NCI-H128 (cell line): ENCODE results near the gene AP3D1.
"Not testable (repeated sequence)": the region's sequence is repeated elsewhere in the genome, so short reads cannot be mapped to it uniquely, and the experiment has no call there.

Experiments
- DNase-seq: peaks from one replicate; lab custom pipeline; 2025; ENCODE audit not compliant: unreplicated experiment; lab: John Stamatoyannopoulos, UW

The AP3D1 gene

GRCh38 chr19:2157452-2157851, 6.1 kb upstream of the AP3D1 start:
- no peak for DNase-seq

DNA sequence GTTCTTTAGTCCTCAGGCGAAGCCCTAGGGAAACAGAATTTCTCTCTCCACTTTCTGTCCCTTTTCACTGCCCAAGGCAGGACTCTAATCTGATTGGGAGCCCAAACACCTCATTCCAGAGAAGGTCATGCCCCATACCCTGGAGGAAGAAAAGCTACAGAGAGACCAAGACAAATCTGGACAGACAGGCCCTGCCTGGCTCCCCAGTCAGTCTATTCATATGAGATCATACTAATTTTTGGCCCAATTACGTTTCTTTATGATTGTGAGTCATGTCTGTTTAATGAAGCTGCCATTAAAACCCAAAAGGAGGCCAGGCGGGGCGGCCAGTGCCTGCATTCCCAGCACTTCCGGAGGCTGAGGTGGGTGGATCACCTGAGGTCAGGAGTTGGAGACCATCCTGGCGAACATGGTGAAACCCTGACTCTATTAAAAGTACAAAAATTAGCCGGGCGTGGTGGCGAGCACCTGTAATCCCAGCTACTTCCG, 3.3 kb upstream of the AP3D1 start:
- no peak for DNase-seq

DNA sequence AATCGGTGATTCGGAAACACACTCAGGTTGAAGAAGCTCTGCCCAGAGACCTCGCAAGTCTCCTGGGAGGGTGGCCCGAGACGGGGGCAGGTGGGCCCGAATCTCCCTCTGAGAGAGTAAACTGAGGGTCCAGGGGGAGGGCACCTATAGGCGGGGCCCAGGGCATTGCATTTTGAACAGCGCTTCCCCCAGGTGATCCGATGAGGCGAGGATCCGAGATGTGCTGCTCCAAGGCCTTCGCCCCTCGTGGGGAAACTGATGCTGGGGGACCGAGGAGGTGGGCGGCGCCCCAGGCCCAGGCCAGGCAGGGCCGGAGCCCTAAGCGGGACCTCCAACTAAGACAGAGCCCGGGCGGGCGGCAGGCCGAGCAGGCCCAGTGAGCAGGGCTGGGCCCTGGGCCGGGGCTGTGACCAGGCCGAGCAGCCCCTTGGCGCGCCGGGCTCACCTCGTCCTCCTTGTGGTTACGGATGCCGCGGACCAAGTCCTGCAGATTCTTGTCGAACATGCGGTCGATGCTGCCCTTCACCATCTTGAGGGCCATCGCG, 500 bp downstream of the AP3D1 start:
- no peak for DNase-seq

- DNase-seq, result no peak
These were observed 1.2 kb downstream of the AP3D1 start for GRCh38 chr19:2149980-2150793.

DNA sequence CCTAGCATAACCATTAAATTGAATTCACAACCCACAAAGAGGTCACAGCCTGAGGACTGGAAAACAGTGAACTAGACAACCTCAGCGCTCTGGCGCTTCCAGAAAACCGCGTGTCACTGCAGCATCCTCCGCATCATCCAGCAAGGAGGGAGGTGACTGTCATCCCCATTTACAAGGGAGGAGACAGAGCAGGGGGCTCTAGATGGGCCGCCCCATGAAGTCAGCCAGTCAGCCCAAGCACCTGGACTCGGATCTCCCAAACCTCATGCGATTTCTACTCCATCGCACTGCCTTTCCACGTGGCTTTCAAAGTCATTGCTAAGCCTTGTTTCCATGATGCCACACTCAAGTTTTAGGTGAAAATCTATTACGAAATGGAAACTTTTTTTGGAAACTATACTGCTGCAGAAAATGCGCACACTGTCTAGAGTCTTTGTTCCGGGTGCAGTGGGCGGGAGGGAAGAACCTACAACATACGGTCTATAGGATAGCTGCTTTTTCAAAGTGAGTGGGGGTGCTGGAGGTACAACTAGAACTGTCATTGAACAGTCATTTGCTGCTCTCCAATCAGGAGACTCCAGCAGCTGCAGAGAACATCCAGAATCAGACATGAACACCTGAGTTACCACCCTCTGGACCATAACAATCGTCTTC, 2.8 kb downstream of the AP3D1 start:
- no peak for DNase-seq

GRCh38 chr19:2145831-2146241, 5.5 kb downstream of the AP3D1 start:
- no peak for DNase-seq

DNA sequence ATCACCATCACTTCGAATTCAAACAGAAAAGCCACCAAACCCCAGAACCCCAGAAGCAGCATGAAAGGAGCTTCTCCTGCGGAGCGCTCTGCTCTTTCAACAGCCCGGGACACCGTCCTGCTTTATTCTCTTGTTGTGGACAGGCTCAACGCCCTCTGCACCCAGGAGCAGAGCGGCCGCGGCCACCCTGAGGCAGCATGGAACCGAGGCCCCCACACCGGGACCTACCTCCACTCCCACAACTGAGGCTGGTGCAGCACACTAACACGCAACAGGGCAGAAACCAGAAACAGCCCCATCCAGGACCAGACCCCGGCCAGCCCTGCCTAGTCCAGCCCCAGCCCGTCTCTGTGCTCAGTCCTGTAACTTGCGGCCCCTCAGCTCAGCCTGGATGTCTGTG, 7.2 kb downstream of the AP3D1 start:
- DNase-seq, result no peak

- DNase-seq, result no peak
These were observed 9.1 kb downstream of the AP3D1 start for GRCh38 chr19:2142173-2142829.

DNA sequence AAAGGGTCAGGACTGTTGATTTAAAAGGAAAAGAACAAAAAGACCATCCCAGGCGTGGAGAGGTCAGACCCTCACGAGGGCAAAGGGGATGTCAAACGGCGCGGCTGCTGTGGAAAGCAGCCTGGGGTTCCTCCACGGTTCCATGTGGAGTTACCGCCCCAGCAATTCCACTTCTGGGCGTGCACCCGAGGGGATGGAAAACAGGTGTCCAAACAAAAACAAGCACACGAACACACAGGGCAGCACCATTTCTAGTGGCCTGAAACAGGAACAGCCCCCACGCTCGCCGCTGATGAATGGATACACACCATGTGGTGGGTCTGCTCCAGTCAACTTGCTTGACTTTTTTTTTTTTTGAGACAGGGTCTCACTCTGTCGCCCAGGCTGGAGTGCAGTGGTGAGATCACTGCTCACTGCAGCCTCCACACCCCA, 11.2 kb downstream of the AP3D1 start:
- peak; percentile 16 for DNase-seq

DNA sequence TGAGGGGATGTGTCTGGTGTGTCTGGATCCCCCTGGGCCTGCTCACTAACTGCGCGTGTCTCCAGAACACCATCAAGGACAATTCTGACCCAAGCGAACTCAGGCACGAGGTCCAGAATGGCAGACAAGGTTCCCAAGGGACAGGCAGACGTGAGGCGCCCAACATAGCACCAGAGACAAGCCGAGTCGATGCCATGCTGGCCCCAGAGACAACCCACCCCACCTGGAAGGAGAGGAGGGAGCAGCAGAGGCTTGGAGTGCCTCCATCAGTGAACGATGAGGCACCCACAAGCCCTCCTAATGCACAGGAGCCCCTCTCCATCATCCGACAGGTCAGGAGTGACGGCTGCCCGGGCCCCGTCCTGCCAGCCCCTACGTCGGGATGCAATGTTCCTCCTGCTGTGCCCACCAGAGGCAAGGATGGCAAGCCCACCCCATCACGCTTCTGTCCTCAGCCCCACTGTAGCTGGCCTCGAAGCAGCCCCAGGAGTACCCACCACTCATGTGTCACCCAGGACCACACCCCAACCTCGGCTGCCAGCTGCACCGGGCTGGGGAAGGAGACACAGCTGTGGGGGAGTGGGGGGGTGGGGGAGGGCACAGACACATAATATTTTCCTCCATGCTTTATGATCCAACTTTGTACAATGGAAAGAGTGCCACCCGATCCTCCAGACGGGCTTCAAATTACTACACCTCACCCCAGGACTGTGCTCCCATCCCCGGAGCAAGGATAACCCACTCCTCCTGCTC, 11.8 kb downstream of the AP3D1 start:
- DNase-seq, result no peak

- DNase-seq, result no peak
These were observed 13.2 kb downstream of the AP3D1 start for GRCh38 chr19:2138061-2138728.

DNA sequence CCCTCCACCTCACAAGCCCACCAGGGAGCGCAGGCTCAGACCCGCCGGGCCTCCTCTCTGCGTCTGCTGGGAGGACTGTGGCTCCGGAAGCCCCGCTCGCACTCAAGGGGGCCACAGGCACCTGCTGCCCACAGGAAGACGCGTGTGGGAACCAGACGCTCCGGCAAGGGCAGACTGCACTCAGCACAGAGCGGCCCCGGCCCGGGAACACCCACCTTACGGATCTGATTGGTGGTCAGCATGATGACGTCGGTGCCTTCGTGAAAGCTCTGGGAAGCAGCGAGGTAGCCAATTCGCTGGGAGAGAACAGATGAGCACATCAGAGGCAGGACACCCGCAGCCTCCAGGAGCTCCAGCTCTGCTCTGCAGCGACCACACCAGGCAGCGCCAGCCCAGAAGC, 14.6 kb downstream of the AP3D1 start:
- DNase-seq, result no peak

GRCh38 chr19:2135474-2136402, 15.6 kb downstream of the AP3D1 start:
- DNase-seq, result no peak

DNA sequence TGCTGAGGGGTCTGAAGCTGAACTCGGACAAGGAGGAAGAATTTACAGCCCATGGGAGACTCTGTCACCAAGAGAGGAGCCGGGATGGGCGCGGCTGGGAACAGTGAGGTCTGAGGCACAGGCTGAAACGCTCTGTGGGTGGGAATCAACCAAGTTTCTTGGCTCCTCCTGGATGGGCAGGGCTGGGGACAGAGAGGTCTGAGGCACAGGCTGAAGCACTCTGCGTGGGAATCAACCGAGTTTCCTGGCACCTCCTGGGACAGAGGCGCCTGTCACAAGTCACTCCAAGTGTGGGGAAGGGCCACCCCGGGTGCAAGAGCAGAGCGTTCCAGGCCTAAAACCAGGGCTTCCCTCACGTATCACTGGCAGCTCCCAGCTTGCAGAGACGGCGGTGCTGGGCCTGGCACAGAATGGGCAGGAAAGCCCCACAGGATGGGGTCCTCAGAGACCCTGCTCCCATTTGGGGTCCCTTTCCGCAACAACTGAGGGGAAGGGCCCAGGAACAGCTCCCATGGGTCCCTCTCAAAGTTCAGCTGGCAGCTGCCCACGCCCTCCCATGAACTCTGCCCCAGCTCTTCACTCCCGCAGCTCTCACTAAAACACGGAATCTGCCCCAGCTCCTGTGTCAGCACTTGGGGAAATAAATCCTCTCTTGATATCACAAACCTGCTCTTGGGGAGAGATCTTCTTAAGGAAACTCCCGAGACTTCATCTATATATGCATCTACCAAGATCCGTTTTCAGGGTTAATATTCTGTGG, 18.5 kb downstream of the AP3D1 start:
- no peak for DNase-seq

GRCh38 chr19:2132191-2132590, 19.2 kb downstream of the AP3D1 start:
- DNase-seq, result no peak

DNA sequence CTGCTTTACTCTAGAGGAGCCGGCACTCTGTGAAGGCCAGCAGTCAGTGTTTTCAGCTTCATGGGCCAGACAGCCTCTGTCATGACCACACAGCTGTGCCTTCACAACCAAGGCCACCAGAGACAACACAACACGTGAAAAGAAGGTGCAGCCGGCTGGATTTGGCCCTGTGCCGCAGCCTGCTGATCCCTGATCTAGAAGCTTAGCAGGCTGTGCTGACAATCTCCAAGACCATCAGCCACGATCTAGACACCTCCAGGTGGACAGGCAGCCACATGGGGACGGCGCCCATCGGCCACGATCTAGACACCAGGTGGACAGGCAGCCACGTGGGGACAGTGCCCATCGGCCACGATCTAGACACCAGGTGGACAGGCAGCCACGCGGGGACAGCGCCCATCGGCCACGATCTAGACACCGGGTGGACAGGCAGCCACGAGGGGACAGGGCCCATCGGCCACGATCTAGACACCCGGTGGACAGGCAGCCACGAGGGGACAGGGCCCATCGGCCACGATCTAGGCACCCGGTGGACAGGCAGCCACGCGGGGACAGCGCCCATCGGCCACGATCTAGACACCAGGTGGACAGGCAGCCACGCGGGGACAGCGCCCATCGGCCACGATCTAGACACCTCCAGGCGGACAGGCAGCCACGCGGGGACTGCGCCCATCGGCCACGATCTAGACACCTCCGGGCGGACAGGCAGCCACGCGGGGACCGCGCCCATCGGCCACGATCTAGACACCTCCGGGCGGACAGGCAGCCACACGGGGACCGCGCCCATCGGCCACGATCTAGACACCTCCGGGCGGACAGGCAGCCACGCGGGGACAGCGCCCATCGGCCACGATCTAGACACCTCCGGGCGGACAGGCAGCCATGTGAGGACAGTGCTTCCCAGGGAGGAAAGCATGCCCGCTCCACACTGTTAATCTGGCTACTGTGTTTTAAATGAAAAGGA, 20.1 kb downstream of the AP3D1 start:
- not testable (repeated sequence) for DNase-seq
